Cerebellar nuclear complex (tissue), 1 donor: ENCODE measurements around the gene ITIH5.
A peak's percentile ranks its signal among the peaks of the same experiment; 100 is the strongest.
"Not testable (repeated sequence)": the region's sequence is repeated elsewhere in the genome, so short reads cannot be mapped to it uniquely, and the experiment has no call there.

Experiments used
- DNase-seq, 2 experiments: peaks; one replicate each; lab custom pipeline; 2025; lab: John Stamatoyannopoulos, UW

The ITIH5 gene

DNA sequence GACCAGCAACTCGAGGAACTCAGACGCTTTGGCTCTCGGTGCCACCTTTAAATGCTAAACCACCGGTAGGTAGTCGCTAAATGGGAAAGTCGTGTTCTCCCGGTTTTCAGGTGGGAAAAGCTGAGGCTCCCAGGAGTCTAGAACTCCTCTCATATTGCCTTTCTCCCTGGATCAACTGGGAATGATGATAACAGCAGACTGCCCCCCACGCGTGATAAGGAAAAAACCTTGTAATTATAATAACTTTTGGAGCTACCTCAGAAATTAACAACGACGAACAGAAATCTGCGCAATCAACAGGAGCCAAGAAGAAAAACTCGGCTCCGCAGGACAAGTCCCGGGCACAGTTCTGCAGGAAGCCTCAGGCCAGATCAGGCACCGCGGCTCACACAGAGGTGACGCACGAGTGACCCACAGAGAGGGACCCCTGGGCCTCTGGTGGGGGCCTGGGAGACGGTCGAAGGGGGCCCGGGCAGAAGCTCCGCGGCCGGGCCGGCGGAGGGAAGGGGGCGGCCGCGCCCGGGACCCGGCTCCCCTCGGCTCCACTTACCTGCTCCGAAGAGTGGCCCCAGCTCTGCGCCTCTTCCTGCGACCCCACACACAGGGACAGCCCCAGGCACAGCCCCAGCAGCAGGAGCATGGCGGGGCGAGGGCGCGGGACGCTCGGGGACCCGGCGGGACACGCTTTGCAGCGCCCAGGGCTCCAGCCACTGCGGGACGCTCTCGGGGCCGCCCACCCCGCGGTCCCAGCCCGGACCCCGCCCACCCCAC lies at the start of gene ITIH5:
Gene ITIH5, minus strand, starts transcription at position 714 of the 771 bp plus-strand sequence. Its CDS starts 74 bp downstream, at position 640.
- no peak for DNase-seq

DNA sequence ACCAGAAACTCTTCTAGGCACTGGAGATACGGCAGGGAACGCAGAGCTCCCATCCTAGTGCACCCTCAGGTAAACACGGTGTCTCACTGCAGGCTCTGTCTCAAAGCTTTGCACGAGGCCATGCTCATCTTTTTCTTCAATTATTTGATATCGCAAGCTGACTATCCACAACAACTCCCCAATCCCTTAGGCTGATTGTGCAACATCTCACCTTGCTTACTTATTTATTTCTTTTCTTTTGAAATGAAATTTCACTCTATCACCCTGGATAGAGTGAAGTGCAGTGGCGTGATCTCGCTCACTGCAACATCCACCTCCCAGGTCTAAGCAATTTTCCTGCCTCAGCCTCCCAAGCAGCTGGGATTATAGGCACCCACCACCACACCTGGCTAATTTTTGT lies 48.7 kb upstream of the ITIH5 start:
- no peak for DNase-seq

DNA sequence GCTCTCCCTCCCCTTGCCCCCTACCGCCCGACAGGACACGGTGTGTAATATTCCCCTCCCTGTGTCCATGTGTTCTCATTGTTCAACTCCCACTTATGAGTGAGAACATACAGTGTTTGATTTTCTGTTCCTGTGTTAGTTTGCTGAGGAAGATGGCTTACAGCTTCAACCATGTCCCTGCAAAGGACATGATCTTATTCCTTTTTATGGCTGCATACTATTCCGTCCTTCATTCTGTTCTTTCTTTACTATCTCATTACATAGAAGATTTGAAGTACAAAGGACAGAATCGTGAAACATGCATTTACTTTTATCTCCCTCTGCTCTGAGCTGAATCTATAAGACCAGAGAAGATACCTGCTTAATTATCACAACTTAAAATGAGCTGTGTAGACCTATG lies 44.3 kb upstream of the ITIH5 start:
- not testable (repeated sequence) for DNase-seq

DNA sequence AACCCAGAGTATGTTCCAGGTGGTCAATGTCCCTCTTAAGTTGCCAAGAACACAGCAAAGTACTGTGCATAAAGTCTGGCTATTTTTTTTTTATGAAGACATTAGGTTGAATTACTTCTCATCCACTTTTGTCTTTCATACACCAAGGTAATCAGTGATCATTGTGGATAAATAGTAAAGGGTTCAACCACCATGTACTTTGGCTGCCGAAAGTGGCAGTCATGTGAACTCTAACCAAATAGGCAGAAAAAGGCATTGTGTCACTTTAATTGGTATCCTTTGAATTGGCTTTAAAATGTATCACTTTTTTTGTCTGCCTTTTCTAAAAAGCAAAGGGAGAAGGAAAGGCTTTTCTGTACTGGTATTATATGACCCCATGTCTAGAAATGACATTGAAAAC lies 43.7 kb upstream of the ITIH5 start:
- no peak for DNase-seq

DNA sequence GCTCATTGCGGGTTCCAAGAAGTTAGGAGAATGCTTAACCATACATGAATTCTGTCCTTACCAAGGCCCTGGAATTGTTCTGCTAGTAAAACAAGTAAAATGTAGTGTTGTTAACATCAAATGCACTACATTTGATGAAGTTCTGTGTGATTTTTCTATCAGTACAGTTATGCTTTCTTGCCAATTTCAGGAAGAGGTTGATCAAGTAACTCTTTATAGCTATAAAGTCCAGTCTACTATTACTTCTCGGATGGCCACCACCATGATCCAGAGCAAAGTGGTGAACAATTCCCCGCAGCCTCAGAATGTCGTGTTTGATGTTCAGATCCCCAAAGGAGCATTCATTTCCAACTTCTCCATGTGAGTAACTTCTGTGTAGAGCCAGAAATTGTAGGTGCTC lies 42.1 kb upstream of the ITIH5 start:
- DNase-seq = no peak

DNA sequence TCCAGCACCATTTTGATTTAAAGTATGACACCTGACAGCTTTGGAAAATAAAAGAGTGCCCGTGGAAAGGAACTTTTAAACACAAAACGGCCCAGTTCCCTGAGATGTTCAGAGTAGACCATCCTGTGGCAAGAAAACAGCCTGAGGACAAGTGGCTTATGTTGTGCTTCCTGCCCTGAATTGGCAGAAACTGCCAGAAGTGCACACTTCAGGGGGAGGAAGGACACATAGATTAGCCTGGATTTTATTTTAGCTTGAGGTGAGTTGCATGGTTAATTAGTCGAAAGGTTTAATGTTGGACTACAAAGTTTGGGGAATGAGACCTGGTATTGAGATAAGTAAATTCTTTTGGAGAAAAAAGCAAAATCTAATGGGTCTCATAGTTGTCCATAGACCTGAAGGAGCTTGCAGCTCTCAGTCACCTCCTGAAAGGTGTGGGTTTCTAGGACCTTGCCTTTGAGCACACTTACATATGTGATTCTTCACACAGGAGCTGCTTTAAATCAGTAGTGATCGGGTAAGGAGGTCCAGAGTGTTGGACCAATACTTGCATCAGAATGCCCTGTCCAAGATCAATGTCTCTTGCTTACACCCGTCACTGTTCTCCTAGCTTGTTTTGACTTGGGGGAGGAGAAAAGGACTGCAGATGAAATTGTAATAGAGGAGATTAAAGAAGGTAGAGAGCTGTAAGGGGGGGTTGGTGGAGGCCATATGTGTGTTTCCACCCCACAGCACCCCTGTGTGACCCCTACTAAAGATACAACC lies 41.3 kb upstream of the ITIH5 start:
- DNase-seq = no peak

DNA sequence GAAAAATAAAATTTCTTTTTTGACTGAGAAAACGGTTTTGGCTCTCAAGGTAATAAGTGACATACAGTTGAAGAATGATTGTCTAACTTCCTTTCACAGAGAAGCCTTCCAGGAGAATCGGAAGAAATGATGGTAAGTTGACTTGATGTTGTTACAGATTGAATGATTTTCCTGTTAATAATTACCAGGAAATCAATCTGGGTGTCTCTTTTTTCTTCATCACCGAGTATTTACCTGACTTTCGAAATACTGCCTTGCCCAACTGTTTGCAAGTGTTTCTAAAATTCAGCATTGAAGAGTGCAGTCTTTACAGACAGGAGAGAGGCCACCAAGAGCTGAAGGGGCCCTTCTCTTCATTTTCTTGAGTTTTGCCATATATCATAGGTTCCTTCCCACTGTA lies 40.3 kb upstream of the ITIH5 start:
- no peak for DNase-seq

DNA sequence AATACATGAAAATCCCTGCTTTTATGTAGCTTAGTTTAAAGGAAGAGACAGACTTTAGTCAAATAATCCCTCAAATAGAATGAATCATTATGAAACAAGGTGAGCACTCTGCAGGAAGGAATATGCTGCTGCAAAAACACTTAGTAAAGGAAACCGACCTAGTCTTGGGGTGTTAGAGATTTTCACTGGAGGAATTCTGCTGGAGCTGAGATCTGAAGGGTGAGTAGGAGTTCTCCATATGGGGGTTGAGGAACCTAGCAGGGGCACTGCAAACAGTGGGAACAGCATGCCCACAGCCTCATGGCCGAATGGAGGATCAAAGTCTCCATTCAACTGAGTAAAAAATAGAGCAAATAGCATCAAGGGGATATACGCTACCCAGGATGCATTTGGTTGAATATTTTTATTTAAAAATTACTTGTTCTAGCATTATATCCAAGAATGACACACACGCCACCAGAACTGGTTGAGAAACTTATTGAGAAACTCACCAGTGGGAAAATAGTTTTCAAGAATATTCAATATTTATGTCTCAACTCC lies 39.8 kb upstream of the ITIH5 start:
- DNase-seq = no peak

DNA sequence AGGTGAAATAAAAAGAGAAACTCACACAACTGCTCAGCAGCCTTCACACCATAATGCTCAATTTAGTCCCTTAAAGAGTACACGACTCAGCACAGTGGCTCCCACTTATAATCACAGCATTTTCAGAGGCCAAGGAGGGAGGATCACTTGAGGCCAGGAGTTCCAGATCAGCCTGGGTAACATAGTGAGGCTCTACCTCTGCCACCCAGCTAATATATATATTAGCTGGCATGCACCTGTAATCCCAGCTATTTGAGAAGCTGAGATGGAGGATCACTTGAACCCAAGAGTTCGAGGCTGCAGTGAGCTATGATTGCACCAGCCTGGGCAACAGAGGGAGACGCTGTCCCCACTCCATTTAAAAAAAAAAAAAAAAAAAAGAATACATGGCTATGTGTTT lies 38.6 kb upstream of the ITIH5 start:
- no peak for DNase-seq

DNA sequence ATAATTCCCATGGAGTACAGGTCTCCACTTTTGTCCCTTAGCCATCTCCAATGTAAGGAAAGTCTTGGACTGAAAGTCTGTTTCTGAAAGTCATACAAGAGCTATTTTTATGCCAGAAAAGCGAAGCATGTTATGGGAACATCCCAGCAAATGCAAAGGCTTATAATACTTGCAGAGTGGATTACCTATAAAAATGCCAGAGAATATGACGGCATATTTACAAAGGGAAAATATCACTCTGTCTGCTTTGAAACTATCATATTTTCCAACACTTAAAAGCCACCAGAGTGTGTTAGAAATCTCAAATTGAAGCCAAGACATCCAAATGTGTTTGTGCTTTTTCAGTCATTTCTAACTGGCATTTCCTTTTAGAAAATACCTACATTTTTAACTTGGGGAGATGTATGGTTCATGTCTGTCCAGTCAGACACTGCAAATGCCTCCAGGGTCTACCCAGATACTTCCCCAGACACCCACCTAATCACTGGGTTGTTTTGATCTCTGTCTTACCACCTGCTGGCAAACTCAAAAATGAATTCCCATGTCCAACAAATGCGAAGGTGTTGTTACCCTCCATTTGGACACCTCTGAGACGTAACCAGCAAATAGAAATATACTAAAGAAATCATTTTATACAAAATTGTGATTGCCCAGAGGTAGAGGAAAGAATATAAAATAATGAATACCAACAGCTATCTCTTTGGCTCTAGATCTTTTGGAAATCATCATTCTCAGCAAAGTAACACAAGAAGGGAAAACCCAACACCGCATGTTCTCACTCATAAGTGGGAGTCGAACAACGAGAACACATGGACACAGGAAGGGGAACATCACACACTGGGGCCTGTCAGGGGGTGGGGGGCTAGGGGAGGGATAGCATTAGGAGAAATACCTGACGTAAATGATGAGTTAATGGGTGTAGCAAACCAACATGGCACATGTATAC lies 37.6 kb upstream of the ITIH5 start:
- no peak for DNase-seq

DNA sequence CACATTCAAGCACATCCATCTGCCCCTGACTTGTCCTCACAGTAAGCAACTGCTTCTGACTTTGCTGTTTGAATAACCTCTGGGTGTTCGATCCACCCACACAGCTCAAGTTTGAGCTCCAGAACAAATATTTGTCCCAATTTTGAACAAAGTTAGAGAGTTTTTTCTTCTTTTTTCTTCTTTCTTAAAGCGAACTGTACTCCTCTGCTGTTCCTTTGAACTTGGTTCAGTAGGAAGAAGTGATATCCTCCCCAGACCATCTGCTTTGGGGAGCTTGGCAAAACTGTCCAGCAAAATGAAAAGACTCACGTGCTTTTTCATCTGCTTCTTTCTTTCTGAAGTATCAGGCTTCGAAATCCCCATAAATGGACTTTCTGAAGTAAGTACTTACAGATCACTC lies 36.4 kb upstream of the ITIH5 start, which contains the start of gene ITIH2:
Gene ITIH2, plus strand, starts transcription at position 177 of the 400 bp plus-strand sequence. Its CDS starts 119 bp downstream, at position 296.
- no peak for DNase-seq

DNA sequence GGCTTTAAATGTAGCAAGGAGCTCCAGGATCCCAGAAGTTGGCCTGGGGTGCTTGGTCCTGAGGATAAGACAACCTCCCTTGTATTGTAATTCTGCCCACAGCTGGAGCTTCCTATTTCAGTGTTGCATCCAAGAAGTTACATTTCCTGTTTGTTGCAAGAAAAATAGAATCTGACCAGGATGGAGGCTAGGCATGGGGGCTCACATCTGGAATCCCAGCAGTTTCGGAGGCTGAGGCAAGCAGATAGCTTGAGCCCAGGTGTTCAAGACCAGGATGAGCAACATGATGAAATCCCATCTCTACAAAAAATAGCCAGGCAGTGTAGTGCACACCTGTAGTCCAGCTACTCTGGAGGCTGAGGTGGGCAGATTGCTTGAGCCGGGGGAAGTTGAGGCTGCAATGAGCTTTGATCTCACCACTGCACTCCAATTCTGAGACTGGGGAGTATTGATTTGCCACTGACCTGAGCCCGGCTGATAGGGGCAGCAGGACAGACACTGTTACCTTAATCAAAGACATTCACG lies 35.6 kb upstream of the ITIH5 start:
- no peak for DNase-seq

DNA sequence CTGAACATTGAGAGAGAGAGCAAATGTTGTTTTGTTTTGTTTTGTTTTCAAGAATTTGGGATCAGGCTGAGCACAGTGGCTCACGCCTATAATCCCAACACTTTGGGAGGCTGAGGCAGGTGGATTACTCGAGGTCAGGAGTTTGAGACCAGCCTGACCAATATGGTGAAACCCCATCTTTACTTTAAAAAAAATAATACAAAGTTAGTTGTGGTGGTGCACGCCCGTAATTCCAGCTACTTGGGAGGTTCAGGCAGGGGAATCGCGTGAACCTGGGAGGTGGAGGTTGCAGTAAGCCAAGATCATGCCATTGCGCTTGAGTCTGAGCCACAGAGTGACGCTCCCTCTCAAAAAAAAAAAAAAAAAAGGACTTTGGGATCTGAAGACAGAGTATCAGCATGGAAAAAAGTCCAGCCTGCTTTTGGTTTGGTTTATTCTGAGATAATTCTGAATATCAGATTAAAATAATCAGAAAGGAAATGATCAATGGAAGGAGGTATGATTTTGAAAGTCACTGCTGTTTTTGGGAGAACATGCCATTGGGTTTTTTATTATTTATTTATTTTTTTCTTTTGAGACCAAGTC lies 34.5 kb upstream of the ITIH5 start:
- DNase-seq = no peak

DNA sequence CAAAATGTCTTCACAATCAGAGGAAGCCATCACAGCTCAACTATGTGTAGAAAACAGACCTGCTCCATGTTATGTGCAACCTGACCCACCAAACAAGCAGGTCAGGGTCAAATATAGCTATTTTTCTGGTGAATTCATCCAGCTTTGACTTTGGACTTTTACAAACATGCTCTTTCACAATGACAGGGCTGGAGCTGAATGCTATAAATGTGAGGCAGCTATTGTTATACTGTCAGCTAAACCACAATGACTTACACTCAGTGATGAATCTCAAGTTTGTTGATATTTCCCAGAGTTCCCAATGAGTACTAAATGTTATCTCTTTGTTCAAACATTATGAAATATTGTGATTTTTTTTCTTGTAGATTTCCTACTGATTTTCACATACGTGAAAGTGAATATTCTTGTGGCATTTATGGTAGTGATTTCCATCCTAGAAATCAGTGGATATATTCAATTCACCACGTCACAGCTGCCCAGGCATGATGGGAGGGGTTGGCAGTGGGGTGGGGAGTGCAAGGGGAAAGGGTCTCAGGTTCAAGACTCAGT lies 33.9 kb upstream of the ITIH5 start:
- no peak for DNase-seq

DNA sequence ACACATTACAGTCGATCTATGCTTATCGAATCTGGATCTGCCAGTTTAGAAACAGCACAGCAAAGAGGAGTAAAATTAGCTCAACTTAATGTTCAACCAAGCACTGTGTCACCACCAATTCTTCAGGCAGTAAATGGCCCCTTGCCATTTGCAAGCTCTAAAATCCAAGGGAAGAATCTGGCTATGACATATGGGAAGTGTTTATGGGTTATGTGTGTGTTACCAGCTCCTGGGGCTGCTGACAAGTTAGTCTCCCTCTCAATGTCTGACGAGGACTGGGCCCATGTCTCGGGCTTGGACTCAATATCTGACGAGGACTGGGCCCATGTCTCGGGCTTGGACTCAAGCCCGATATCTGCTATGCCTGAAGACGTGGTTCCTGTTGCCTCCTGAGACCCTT lies 30.7 kb upstream of the ITIH5 start:
- DNase-seq = no peak

DNA sequence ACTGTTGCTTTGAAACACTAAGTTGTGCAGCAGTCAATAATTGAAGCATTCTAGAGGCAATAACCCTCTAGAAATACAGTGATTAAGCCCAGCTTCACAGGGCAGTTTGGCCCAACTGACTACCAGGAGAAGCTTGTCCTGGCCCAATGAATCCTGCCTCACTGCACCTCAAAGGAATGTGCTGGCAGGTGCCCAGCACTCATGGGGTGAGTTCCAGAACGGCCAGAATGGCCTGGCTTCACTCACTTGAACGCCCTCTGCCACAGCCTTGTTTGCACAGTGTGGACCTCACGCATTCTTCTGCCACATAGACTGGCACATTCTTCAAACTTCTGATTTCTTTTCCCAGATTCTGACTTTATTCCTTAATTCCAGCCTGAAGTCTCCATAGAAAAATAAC lies 29.8 kb upstream of the ITIH5 start:
- peak in 1 of 2 experiments; percentile 23 for DNase-seq

DNA sequence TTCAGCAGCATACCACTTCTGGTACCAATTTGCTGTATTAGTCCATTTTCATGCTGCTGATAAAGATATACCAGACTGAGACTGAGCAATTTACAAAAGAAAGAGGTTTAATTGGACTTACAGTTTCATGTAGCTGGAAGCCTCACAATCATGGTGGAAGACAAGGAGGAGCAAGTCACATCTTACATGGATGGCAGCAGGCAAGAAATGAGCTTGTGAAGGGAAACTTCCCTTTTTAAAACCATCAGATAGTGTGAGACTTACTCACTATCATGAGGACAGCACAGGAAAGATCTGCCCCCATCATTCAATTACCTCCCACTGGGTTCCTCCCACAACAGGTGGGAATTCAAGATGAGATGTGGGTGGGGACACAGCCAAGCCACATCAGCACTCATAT lies 26.4 kb upstream of the ITIH5 start:
- DNase-seq = not testable (repeated sequence)

DNA sequence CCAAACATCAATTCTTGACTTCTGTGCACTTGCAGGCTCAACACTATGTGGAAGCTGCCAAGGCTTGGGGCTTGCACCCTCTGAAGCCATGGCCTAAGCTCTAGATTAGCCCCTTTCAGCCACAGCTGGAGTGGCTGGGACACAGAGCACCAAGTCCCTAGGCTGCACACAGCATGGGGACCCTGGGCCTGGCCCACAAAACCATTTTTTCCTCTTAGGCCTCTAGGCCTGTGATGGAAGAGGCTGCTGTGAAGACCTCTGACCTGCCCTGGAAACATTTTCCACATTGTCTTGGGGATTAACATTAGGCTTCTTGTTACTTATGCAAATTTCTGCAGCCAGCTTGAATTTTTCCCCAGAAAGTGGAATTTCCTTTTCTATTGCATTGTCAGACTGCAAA lies 25.6 kb upstream of the ITIH5 start:
- DNase-seq = not testable (repeated sequence)

DNA sequence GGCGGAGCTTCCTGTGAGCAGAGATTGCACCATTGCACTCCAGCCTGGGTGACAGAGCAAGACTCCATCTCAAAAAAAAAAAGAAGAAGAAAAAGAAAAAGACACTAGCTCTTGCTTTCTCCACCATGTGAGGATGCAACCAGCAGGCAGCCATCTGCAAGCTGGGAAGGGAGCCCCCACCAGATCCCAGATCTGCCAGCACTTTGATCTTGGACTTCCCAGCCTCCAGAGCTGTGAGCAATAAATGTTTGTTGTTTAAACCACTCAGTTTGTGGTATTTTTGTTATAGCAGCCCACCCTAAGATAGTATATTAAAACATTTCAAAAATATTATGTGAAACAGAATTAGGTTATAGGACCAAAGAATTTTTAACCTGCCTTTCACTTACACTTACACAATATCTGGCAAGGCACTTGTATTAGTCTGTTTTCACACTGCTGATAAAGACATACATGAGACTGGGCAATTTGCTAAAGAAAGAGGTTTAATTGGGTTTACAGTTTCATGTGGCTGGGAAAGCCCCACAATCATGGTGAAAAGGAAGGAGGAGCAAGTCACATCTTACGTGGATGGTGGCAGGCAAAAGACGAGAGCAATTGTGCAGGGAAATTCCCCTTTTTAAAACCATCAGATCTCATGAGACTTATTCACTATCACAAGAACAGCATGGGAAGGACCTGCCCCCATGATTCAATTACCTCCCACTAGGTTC lies 24.3 kb upstream of the ITIH5 start:
- DNase-seq = not testable (repeated sequence)

DNA sequence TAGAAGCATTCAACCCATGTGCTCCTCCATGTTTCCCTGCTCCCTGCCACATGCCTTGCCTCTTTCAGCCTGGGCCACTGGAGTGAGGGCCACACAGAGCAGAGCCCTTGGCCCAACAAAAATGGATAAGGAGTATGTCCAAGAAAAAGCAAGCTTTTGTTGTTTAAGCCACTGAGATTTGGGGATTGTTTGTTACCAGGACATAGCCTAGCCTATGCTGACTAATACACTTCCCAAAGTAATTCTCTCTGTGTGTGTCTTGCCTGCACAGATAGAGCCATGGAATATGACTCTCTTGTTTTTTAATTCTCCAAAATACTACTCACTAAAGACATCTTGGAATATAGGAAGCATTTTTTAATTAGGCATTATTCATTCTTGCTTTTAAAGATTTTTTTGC lies 22.8 kb upstream of the ITIH5 start:
- no peak for DNase-seq
